Parathyroid adenoma (tissue), 2 donors: Measurements from ENCODE around the gene CFDP1.

Source experiments
- H2AFZ ChIP-seq: fragments of 300-600 bp; sonication (generic); one replicate; pipeline ENCODE4 v1.7.0; 2017; ENCODE audit warnings: antibody characterized with exemption, mild to moderate bottlenecking
- H3K27ac ChIP-seq: fragments of 300-600 bp; sonication (generic); one replicate; pipeline ENCODE4 v1.7.0; 2017
- H3K27me3 ChIP-seq: fragments of 300-600 bp; sonication (generic); one replicate; pipeline ENCODE4 v1.7.0; 2017; ENCODE audit warnings: low read length; ENCODE audit not compliant: control insufficient read depth, insufficient read depth
- H3K36me3 ChIP-seq: fragments of 300-600 bp; sonication (generic); one replicate; pipeline ENCODE4 v1.7.0; 2017; ENCODE audit warnings: low read length; ENCODE audit not compliant: control insufficient read depth, insufficient read depth
- H3K4me1 ChIP-seq: fragments of 300-600 bp; sonication (generic); one replicate; pipeline ENCODE4 v1.7.0; 2017; ENCODE audit warnings: control low read depth
- H3K4me2 ChIP-seq: fragments of 300-600 bp; sonication (generic); one replicate; pipeline ENCODE4 v1.7.0; 2017; ENCODE audit warnings: low read length
- H3K4me3 ChIP-seq: fragments of 300-600 bp; sonication (generic); one replicate; pipeline ENCODE4 v1.7.0; 2017; ENCODE audit warnings: low read depth, low read length
- H3K79me2 ChIP-seq: fragments of 300-600 bp; sonication (generic); one replicate; pipeline ENCODE4 v1.7.0; 2017; ENCODE audit warnings: control low read depth
- H3K9ac ChIP-seq: fragments of 300-600 bp; sonication (generic); one replicate; pipeline ENCODE4 v1.7.0; 2017; ENCODE audit warnings: mild to moderate bottlenecking
- H3K9me3 ChIP-seq: fragments of 300-600 bp; sonication (generic); one replicate; pipeline ENCODE4 v1.7.0; 2017; ENCODE audit warnings: low read length; ENCODE audit not compliant: control insufficient read depth
- TF ChIP-seq, protein P1 (sequence below): fragments of 300-600 bp; sonication (generic); IDR thresholded peaks from one replicate; pipeline ENCODE4 v1.7.0; 2017; ENCODE audit warnings: antibody characterized with exemption, mild to moderate bottlenecking
- donor health status: primary hyperparathyroidism.

Gene CFDP1

DNA sequence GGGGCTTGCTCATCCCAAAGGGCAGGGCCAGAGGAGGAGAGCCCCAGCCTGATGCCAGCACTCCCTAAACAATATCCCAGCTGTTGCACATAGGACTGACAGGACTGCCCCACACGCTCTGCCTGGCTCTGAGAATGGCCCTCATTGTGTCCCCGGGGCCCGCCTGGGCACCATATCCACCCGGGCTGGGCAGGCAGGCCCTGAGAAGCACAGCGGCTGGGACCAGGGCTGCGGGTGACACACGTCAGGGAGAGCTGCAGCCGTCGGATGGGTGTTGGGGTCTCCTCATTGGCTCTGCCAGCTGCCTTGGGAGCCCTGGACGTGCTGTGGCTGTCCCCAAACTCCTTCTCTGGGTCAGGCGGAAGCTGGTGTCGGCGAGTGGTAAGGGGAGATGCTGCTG is 186.1 kb downstream of the CFDP1 start:
- Histone ChIP-seq H3K4me3 (no peak overlapping the region), H3K27ac (no peak overlapping the region), H3K4me2 (no peak overlapping the region), H3K9me3 (no peaks in the 10 kb centered on the region), H3K9ac (no peak overlapping the region), H3K4me1 (peaks cover 24% of the 10 kb centered on the region), H3K36me3 (no peaks in the 10 kb centered on the region), H2AFZ (no peak overlapping the region), H3K27me3 (no peaks in the 10 kb centered on the region), H3K79me2 (peaks cover 55% of the 10 kb centered on the region)
- TF ChIP-seq, protein P1, sequence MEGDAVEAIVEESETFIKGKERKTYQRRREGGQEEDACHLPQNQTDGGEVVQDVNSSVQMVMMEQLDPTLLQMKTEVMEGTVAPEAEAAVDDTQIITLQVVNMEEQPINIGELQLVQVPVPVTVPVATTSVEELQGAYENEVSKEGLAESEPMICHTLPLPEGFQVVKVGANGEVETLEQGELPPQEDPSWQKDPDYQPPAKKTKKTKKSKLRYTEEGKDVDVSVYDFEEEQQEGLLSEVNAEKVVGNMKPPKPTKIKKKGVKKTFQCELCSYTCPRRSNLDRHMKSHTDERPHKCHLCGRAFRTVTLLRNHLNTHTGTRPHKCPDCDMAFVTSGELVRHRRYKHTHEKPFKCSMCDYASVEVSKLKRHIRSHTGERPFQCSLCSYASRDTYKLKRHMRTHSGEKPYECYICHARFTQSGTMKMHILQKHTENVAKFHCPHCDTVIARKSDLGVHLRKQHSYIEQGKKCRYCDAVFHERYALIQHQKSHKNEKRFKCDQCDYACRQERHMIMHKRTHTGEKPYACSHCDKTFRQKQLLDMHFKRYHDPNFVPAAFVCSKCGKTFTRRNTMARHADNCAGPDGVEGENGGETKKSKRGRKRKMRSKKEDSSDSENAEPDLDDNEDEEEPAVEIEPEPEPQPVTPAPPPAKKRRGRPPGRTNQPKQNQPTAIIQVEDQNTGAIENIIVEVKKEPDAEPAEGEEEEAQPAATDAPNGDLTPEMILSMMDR, result no peak

GRCh38 chr16:75246504-75247205 is 186.6 kb downstream of the CFDP1 start:
- Histone ChIP-seq H3K36me3 (no peaks in the 10 kb centered on the region), H3K79me2 (peaks cover 59% of the 10 kb centered on the region), H2AFZ (no peak overlapping the region), H3K9ac (no peak overlapping the region), H3K4me3 (no peak overlapping the region), H3K27me3 (no peaks in the 10 kb centered on the region), H3K4me1 (peaks cover 24% of the 10 kb centered on the region), H3K27ac (peak overlapping the region; percentile 30), H3K9me3 (no peaks in the 10 kb centered on the region), H3K4me2 (no peak overlapping the region)
- TF ChIP-seq, protein P1, result no peak

DNA sequence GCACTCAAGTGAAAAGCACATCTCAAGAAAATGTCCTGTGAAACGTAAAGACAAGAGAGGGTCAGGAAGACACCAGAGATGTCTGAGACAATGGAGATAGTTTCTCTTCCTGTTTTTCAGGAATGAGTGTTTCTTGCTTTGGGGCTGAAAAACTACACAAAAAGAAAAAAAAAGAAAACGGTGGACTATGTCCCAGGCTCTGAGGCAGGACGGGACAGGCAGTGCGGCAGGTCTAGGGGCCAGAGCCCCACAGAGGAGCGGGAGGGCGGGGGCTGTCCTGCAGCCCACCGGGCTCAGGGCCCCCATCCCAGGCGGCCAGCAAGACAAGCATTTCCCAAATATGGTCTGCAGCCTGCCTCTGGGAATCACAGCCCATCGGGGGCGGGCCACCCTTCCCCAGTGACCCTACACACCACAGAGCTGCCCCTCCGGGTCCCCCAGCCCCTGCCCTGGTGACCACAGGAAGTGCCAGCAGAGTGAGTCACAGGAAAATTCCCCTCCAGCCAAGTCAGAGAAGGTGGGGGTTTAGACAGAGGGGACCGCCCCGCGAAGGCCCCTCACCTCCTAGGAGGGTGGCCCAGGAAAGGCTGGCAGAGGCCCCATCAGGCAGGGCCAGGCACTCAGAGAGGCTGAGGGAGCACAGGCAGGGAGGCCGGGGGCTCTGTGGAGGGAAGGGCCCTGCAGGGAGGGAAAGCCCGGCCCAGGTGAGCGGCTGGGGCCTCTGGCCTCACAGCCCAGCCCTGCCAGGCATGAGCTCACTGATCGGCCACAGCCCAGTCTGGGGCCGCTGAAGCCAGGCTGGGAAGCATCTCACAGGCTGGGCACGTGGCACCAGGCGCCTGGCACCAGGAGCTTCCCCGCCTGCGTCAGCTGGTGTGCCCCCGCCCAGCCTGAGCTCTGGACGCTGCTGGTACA is 188.2 kb downstream of the CFDP1 start:
- Histone ChIP-seq H3K4me2 (peak overlapping the region; percentile 41), H3K36me3 (no peaks in the 10 kb centered on the region), H3K4me3 (peak overlapping the region; percentile 14), H3K27me3 (no peaks in the 10 kb centered on the region), H2AFZ (peak overlapping the region; percentile 26), H3K4me1 (peaks cover 24% of the 10 kb centered on the region), H3K27ac (peak overlapping the region; percentile 78), H3K9ac (no peak overlapping the region), H3K9me3 (no peaks in the 10 kb centered on the region), H3K79me2 (peaks cover 57% of the 10 kb centered on the region)
- TF ChIP-seq, protein P1, result no peak

DNA sequence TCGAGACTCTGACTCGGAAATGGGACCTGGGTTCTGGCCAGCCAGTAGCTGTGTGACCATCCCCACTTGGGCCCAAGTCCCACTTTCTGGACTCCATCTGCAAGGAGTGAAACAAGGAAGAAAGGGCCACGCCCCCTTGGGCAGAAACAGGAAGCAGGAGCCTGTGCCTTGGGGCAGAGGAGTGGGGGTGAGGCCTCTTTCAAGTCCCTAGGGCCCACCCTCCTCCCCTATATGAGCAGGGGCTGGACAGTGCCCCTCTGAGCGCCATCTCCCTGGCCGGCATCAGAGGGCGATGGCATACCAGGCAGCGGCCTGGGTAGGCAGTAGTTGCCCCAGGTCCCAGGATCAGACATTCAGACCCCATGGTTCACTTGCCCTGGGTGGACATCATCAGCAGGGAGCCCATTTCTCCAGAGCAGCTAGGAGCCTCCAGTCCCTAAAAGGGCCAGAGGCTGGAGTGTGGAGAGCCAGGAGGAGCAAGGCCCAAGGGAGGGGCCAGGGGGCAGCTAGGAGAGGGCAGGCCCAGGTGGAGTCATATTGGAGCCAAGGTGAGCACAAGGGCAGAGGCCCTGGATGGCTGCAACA is 189.0 kb downstream of the CFDP1 start:
- Histone ChIP-seq H3K27me3 (no peaks in the 10 kb centered on the region), H3K9me3 (no peaks in the 10 kb centered on the region), H3K4me1 (peaks cover 18% of the 10 kb centered on the region), H3K4me3 (no peak overlapping the region), H3K4me2 (peak overlapping the region; percentile 41), H3K9ac (no peak overlapping the region), H3K36me3 (no peaks in the 10 kb centered on the region), H3K79me2 (peaks cover 53% of the 10 kb centered on the region), H2AFZ (no peak overlapping the region), H3K27ac (peak overlapping the region; percentile 78)
- TF ChIP-seq, protein P1, result no peak
